Retinal pigment epithelial cell (primary cell): ENCODE results near the gene BRSK2.

Experiments
- DNase-seq: peaks from one replicate; pipeline ENCODE4 v3.0.0-alpha.2; 2010; ENCODE audit warnings: low read depth
- H3K4me3 ChIP-seq: 2 replicates; pipeline ENCODE4 v1.5.1; 2011; ENCODE audit warnings: mild to moderate bottlenecking, low read length, control low read depth, moderate library complexity
- TF ChIP-seq, protein P1 (sequence below): conservative IDR thresholded peaks from 2 replicates; pipeline ENCODE4 v1.5.1; 2011; ENCODE audit warnings: low read depth, low read length, control low read depth, inconsistent platforms

BRSK2 gene

GRCh38 chr11:1482581-1483444, 93.1 kb downstream of the BRSK2 start:
- H3K4me3 ChIP-seq = no peak overlapping the region
- DNase-seq = no peak
- TF ChIP-seq, protein P1, sequence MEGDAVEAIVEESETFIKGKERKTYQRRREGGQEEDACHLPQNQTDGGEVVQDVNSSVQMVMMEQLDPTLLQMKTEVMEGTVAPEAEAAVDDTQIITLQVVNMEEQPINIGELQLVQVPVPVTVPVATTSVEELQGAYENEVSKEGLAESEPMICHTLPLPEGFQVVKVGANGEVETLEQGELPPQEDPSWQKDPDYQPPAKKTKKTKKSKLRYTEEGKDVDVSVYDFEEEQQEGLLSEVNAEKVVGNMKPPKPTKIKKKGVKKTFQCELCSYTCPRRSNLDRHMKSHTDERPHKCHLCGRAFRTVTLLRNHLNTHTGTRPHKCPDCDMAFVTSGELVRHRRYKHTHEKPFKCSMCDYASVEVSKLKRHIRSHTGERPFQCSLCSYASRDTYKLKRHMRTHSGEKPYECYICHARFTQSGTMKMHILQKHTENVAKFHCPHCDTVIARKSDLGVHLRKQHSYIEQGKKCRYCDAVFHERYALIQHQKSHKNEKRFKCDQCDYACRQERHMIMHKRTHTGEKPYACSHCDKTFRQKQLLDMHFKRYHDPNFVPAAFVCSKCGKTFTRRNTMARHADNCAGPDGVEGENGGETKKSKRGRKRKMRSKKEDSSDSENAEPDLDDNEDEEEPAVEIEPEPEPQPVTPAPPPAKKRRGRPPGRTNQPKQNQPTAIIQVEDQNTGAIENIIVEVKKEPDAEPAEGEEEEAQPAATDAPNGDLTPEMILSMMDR = peak; percentile 9

DNA sequence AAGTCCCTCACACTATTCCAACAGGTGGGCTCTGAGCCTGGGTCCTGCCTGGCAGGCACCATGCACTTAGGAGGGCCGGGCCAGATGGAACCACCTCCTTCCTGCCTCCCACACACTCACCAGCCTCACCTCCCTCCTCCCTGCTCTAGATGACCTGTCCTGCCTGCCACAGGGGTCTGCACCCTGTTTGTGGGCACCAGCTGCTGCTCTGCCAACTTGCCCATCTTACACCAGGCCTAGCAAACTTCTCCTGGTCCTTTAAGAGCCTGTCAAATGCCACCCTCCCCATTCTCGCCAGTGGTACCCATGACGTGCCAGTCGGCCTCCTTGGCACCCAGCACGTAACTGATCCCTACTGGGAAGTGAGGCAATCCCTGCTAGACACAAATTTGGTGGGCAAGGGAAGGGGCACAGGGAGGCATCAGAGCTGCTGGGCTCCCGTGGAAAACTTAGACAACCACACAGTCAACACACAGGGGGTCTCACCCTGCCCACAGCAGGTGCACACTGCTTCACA, 93.8 kb downstream of the BRSK2 start:
- TF ChIP-seq, protein P1 = no peak
- no peak overlapping the region for H3K4me3 ChIP-seq
- DNase-seq = no peak

- TF ChIP-seq, protein P1 = no peak
- no peak overlapping the region for H3K4me3 ChIP-seq
- DNase-seq = no peak
These were observed 94.4 kb downstream of the BRSK2 start for GRCh38 chr11:1484061-1484671.

DNA sequence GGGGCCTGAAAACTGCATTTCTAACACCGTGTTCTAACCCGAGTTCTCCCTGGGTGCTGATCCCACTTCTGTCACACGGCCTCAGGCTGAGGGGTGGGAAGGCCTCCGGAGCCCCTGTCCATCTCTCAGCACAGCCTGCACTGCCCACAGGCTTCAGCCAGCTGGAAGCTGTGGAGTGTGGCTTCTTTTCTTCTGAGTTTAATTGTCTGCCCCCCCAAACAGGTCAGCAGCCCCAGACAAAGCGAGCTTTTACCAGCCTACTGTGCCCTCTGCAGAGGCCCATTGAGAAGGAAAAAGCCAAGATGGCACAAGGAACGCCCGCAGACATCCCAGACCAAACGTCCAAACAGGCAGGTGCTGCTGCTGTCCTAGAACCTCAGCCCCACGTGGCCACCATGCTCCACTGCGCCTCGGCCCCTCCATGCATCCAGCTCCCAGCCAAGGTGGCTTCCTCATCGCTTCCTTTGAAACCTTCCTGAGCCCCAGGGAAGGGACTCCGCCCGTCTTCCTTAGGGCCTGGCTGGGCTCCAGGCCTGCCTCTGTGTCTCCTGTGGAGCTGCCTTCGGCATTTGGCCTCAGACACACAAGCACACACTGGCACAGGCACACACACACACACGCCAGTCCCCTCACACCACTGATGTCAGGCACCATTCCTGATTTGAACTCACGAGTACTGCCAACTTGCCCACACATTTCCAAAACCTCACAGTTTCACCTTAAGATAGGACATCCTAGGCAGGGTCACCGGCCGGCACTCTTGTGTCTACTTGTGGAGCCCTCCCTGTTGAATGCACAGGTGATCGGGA, 95.2 kb downstream of the BRSK2 start:
- DNase-seq = no peak
- H3K4me3 ChIP-seq = no peak overlapping the region
- TF ChIP-seq, protein P1 = no peak

DNA sequence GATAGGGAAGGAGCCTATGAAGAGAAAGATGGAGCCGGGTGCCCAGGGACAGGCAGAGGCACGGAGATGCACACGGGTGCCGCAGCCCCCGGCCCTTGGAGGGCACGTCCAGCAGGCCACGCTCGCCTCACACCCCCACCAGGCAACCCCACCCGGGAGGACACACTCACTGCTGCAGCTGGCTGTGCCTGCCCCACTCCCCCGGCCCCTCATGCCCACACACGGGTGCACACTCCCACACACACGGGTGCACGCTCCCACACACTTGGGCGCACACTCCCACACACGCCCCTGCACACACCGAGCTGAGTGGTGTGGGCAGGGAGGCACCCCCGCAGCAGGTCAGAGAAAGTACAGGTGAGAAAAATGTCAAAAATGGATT, 95.8 kb downstream of the BRSK2 start:
- no peak overlapping the region for H3K4me3 ChIP-seq
- no peak for DNase-seq
- TF ChIP-seq, protein P1 = no peak

DNA sequence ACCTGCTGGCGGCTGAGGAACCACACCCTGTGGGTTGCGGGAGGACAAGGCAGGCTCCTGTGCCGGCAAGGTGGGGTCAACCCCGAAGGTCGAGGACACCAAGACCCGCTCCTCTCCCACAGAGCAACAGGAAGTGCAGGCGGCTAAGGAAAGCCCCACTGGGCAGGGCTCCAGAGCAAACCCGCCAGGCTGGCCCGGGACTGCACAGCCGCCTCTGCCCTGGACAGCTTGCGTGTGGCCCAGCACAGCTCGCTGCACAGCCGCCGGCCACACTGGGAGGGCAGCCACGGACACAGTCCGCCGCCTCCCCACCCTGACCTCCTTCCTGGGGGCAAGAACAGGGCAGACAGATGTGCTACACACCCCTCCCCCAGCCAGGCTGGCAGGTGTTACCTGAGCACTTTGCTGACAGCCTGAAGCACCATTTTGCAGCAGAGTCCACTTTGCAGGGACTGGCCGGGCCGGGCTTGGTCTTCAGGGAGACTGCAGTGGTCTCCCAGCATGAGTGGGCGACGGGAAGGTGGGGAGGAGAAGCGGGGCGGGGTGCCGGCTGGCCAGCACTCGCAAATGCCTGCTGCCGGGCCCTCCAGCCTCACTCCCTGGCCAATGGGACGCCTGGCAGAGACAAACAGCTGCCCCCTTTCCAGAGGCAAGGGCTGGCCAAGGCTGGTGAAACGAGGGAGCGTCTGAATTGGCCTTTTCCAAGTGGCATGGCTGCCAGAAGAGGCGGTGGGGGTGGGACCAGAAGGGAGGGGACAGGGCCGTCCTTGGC, 96.5 kb downstream of the BRSK2 start, which contains the start of gene MOB2:
MOB2 (minus strand) TSS at position 726 of the 772 bp plus-strand sequence; CDS start at position 503, 223 bp downstream.
- TF ChIP-seq, protein P1 = no peak
- DNase-seq = no peak
- no peak within 1 kb of the TSS for H3K4me3 ChIP-seq
